Measurements from ENCODE around the gene PALM.
A peak's percentile ranks its signal among the peaks of the same experiment; 100 is the strongest.
"Not testable (repeated sequence)": the region's sequence is repeated elsewhere in the genome, so short reads cannot be mapped to it uniquely, and the experiment has no call there.

The PALM gene

DNA sequence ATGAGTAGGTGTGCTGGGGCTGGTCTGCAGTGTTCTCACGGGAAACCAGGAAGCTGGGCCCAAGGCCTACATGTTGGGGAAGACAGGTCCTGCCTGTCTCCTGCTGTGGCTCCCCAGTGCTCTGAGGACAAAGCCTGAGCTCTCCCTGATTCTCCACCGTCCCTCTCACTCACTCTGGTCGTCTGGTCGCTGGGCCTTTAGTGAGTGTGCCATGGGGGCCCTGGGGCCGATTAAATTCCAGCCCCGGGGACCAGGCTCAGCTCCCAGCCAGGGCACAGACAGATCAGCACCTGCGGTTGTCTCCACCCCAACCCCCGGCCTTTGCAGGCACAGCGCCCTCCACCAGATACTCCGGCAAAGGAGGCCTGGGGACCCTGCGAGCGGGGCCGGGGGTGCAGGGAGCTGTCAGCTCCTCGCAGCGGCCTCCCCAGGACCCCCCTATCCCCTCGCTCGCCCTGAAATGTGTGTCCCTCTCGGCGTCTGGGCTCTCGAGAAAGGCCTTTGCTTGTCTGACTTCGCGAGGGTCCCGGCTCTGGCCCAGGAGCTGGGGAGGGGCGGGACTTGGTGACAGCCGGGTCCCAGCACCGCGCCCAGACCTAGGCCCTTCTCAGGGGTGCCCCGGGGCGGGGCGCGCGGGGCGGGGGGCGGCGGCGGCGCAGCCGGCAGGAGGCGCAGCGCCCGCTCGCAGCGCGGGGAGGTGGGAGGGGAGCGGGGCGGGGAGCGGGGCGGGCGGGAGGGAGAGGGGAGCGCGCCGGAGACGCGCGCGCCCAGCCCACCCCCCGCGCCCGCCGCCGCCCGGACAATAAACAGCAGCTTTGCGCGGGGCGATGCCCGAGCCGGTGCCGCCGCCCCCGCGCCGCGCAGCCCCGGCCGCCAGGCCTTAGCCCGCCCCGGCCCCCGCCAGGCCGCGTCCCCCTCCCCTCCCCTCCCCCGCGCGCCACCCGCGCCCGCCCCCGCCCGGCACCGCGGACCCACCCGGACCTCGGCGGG, at the start of gene PALM:
PALM (plus strand) TSS at position 782 of the 990 bp plus-strand sequence. CDS start 212 bp downstream, outside the sequence.
- DNase-seq (ENCODE audit: low spot score) = peak; percentile 92

GRCh38 chr19:660793-661426, 47.8 kb upstream of the PALM start:
- no peak for DNase-seq (ENCODE audit: low spot score)

DNA sequence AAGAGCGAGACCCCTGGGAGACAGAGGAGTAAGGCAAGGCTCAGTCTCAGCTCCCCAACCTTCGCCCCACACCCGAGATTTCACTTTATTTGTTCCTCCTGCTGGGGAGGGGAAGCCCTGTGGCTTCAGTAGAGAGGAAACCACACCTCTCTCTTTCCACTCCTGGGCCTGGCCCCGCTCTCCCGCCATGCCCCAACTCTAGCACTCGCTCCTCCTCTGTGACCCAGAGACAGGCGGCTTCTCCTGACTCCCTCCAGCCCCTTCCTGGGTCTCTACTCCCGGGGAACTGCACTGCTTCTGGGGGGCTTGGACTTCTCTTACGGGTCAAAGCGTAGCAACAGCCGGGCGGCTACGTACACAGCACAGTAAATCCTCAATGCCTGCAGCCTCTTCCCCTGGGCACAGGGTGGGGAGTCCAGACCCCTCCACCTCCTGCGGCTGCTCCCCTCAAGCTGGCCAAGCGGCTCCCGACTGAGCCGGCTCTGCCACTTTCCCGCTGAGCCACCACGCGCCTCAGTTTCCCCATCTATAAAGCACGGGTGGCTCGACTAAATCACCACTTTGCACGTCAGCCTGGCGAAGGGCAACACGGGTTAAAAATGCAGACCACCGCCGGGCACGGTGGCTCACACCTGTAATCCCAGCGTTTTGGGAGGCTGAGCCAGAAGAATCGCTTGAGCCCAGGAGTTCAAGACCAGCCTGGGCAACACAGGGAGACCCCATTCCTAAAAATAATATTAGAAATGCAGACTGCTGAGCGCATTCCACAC, 47.1 kb upstream of the PALM start:
- no peak for DNase-seq (ENCODE audit: low spot score)

DNA sequence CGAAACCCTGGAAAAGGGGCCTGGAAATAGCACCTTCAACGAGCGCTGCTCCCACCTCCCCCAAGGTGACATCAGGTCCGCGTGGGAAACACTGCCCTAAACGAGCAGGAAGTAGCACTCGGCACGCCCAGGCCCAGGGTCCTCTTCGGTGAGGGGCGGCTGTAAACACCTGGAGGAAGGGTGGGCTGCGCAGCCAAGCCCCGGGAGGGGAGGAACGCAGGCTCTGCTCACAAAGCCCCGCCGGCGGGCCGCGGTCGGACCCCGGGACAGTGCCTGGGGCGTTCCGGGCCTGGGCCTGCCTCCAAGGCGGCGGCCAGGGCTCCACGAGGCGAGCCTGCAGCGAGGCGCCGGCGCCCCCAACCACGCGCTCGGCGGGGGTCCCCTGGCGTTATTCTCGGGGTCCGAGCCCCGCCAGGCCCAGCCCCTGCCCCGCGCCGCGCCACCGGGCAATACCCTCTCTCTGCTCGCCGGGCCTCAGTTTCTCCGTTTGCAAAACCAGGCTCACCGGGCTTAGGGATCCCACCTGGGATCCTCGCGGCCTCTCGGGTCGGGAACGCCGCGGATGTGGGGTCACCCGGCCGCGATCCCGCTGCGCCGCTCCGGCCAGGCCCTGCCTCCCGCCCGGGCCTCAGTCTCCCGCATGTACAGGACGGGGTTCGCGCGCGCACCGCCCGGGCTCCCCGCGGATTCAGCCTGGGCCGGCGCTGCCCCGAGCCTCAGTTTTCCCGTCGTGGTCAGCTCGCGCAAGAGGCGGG, 46.4 kb upstream of the PALM start:
- DNase-seq (ENCODE audit: low spot score) = peak; percentile 68

DNA sequence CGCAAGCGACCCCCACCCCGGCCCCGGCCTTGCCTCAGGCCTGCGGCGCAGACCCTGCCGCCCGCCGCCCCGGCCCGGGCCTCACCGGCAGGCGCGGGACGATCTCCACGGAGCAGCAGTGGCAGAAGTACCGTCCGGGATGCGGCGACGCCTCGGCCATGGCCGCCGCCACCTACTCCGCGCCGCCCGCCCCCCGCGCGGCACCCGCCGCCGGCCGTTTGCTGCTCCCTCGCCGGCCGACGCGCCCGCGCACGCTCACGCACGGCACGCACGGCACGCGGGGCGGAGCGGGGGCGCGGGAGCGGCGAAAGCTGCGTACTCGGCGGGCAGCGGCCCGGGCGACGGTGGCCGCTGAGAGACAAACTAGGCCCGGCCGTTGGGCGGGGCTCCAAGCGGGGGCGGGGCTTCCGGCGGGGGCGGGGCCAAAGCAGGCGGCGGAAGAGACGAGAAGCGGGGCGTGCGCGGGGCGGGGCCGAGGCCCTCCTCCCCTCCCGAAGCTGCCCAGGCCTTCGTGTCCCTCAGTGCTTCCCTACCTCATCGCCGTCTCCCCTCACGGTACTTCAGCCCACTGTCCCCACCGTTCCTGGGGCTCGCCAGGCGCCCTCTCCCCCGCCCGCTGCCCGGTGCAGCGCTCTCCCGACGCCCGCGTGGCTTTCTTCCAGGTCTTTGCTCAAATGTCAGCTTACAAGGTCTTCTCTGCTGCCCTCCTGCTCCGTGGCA, 45.6 kb upstream of the PALM start, which contains the start of gene RNF126:
RNF126 (minus strand) TSS at position 253 of the 720 bp plus-strand sequence; CDS start at position 160, 93 bp downstream.
- DNase-seq (ENCODE audit: low spot score) = peak; percentile 98

DNA sequence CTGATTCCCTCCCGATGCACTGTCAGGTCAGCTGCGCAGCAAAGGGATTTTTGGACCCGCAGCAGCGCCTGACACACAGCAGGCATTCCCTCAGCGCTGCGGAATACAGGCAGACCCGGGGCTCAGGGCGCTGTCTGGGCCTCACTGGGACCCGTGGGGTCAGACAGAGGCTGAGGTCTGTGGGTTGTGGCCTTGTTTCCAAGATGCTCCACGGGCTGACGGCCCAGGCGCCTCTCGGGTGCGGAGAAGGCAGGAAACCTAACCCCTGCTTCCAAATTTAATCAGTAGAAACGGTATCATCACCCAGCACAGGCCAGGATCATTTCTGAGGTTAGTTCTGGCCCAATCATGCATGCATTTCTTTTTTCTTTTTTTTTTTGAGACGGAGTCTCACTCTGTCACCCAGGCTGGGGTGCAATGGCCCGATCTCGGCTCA, 45.0 kb upstream of the PALM start:
- DNase-seq (ENCODE audit: low spot score) = no peak

DNA sequence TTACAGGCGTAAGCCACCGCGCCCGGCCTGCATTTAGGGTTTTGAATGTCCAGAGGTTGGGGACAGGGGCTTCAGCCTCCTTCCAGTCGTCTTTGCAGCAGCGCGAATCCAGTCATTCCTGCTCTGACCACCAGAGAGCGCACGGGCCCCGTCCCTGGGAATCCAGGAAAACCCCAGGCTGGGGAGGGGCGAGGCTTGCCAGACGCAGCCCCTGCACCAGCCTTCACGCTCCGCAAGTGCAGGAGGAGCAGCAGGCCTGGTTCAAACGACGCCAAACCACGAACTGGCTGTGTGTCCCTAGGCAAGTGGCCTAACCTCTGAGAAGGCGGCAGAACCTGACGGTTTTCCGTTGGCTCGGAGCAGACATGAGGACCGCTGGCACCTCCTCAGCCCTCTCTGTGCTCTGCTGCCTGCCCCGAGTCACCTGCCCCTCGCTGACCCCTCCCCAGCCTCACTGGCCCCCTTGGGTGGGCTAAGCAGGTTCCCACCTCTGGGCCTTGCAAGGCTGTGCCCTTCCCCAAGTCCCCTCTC, 43.8 kb upstream of the PALM start:
- DNase-seq (ENCODE audit: low spot score) = peak; percentile 92

DNA sequence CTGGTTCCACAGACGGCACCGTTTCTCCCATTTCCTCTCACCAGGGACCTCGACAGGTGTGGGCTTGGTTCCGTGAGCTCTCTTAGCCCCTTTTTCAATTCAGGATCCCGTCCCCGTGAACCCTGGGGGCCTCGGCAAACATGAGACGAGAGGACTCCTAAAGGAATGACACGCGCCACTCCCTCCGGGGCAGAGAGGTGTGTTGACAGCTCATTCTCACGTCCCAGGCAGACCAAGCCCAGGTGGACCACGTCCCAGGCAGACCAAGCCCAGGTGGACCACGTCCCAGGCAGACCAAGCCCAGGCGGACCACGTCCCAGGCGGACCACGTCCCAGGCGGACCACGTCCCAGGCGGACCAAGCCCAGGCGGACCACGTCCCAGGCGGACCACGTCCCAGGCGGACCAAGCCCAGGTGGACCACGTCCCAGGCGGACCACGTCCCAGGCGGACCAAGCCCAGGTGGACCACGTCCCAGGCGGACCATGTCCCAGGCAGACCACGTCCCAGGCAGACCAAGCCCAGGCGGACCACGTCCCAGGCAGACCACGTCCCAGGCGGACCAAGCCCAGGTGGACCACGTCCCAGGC, 41.7 kb upstream of the PALM start:
- DNase-seq (ENCODE audit: low spot score) = not testable (repeated sequence)

DNA sequence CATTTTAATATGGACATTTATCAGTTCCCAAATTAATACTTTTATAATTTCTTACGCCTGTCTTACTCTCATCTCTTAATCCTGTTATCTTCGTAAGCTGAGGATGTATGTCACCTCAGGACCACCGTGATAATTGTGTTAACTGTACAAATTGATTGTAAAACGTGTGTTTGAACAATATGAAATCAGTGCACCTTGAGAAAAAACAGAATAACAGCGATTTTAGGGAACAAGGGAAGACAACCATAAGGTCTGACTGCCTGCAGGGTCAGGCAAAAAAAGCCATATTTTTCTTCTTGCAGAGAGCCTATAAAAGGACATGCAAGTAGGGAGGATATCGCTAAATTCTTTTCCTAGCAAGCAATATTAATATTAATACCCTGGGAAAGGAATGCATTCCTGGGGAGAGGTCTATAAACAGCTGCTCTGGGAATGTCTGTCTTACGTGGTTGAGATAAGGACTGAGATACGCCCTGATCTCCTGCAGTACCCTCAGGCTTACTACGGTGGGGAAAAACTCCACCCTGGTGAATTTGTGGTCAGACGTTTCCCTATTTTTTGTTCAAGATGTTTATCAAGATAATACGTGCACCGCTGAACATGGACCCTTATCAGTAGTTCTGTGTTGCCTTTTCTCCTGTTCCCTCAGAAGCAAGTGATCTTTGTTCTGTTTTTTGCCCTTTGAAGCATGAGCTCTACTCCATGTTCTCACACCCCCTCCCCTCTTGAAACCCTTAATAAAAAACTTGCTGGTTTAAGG, 39.9 kb upstream of the PALM start:
- DNase-seq (ENCODE audit: low spot score) = not testable (repeated sequence)

DNA sequence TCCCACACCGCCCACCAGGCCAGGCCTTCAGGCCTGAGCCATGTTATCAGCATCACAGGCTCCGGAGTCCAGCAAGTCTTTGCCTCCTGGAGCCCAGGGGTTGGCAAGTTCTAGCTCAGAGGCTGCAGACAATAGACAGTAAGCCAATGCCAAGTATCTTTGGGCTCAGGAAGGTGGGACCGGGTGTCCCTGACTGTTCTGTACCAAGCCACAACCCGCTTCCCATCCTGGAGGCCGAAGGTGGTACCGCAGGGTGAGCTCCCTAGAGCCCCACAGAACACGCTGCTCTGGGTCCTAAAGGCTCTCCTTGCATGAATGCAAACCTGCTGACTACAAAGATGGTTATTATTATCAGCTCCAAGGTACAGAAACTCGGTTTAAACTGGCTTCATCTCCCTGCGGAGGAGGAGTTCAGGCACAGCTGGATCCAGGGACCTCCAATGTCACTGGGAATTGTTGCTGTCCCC, 38.1 kb upstream of the PALM start:
- no peak for DNase-seq (ENCODE audit: low spot score)

- no peak for DNase-seq (ENCODE audit: low spot score)
Measured at GRCh38 chr19:674282-675151, 34.2 kb upstream of the PALM start.

DNA sequence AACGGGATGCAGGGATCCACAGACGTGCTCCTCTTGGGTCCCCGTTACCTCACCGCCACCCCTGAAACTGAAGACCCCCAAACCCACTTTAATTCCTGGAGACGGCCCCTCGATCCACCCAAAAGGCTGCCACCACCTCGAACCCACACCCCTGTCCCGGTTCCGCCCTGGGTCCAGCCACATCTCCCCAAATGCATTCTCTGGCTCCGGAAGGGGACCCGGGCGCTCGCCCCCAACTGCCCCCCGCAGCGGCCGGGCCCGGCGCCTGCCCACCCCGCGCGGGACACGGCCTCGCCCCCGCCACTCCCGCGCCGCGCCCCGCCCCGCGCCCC, 32.8 kb upstream of the PALM start:
- no peak for DNase-seq (ENCODE audit: low spot score)

DNA sequence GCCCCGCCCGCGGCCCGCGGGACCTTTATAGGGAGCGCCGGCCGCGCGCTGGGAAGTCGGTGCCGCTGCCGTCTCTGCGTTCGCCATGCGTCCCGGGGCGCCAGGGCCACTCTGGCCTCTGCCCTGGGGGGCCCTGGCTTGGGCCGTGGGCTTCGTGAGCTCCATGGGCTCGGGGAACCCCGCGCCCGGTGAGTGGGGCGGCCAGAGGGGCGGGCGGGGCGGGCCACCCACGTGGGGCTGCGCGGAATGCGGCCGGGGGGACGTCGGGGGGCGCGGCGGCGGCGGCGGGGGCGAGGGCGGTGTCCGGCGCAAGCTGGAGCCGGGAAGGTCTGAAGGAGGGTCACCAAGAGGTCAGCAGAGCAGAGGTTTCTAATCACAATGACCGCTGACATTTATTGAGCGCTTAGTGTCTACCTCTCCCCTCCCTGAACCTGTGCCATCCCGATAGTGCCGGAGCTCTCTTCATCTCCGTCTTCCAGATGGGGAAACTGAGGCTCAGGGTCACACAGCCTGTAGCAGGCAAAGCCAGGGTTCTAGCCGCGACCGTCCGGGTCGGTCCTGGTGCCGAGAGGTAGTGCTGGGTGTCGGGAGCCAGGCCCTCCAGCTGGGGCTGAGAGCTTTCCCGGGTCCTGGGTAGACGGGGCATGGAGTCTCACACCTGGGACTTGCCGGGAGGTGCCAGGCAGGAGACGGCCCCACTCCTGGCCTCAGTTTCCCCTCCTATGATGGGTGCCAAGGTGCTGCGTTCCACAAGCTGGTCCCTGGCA, 32.2 kb upstream of the PALM start, which contains the start of gene FSTL3:
FSTL3 (plus strand) TSS at position 54 of the 767 bp plus-strand sequence; CDS start at position 86, 32 bp downstream.
- DNase-seq (ENCODE audit: low spot score) = peak; percentile 62

DNA sequence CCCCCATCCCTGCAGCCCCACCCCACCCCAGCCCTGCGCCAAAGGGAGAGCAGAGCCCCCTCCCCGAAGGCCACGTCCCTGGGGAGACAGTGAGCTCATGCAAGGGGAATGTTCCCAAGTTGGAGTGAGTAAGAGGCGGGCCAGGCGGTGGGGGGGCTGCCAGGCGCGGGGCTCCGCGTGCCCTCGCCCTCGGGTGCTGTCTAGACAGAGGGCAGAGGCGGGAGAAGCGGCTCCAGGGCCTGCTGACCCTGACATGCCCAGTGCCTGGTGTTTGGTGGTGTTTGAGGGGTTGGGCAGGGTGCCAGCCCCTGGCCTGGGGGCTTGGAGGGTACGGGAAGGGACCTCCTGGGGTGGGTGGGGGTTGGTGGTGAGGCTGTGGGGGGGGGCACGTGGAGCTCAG, 31.5 kb upstream of the PALM start:
- DNase-seq (ENCODE audit: low spot score) = no peak

DNA sequence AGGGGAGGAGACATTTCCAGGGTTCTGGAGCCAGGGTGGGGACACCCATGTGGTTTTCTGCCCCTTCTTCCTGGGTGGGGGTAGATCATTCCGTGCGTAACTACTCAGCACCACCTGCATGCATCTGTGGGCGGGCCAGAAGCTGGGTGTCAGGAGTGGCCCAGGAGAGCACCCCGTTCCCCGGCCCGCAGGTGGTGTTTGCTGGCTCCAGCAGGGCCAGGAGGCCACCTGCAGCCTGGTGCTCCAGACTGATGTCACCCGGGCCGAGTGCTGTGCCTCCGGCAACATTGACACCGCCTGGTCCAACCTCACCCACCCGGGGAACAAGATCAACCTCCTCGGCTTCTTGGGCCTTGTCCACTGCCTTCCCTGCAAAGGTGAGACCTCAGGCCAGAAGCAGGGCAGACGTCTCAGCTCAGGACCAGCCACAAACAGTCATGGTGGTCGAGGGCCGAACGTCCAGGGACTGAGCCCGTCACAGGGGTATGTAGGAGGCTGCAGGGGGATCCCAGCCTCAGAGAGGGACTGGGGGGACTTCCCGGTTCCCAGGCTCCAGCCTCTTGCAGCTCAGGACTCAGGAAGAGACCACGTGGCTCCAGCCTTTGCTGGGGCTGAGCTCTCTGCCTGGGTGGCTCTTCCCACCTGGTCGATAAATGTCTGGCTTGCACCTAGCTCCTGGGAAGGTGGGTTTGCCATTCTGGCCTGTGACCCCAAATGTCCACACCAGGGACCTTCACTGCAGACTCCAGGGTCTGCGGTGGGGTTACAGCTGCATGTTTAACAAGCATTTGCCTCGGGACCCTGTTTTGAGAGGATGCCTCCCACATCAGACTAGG, 30.9 kb upstream of the PALM start:
- no peak for DNase-seq (ENCODE audit: low spot score)

DNA sequence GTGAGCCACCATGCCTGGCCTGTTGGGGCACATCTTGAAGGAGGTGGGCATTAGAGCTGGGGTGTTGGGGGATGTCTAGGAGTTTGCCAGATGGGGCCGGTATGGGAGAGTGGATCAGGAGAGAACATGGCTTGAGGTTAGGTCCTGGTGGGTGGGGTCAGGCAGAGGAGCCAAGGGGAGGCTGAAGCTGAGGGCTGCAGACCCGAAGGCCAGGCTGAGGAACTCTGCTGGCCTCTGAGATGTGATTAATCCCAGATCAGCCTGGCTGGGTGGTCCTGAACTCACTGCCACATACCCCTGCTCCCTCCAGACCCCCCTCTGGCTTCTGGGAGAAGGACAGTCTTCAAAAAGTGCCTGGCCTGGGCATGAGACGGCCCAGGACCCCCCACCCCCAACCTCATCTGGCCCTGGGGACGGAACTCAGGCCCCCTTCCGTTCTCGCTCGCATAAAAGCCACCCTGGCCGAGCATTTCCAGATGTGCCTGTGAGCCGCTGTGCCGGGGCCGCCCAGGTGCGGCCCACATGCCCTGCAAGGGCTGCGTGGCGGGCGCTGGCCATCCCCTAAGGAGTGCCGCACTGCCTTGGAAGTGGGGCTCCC, 29.8 kb upstream of the PALM start:
- DNase-seq (ENCODE audit: low spot score) = no peak
